ENCODE measurements around the gene MFAP1. TPM values are rescaled to one million over a fixed set of nuclear protein-coding genes. Genes with fewer than 3 reads are reported as not detected.
"Not testable (repeated sequence)": the region's sequence is repeated elsewhere in the genome, so short reads cannot be mapped to it uniquely, and the experiment has no call there.

MFAP1 gene
- total RNA-seq, 1 donor from 2014 or later, result 29.6 TPM

- Mint-ChIP-seq H3K27me3 (ENCODE audit: unreplicated experiment) (no peaks in the 10 kb centered on the region), H3K36me3 (ENCODE audit: unreplicated experiment) (peaks cover 4% of the 10 kb centered on the region), H3K4me3 (ENCODE audit: unreplicated experiment) (no peak overlapping the region), H3K4me1 (ENCODE audit: unreplicated experiment) (no peaks in the 10 kb centered on the region), H3K27ac (ENCODE audit: unreplicated experiment) (no peak overlapping the region), H3K9me3 (ENCODE audit: unreplicated experiment) (no peaks in the 10 kb centered on the region)
- TF ChIP-seq CTCF (IDR thresholded peaks at IDR 0.05), result no peak
- no peak for DNase-seq (ENCODE audit: extremely low spot score, unreplicated experiment)
Observed at GRCh38 chr15:43867096-43867495, 42.6 kb upstream of the MFAP1 start.

- H3K27me3 Mint-ChIP-seq (ENCODE audit: unreplicated experiment); H3K4me3 Mint-ChIP-seq (ENCODE audit: unreplicated experiment); DNase-seq (ENCODE audit: extremely low spot score, unreplicated experiment); H3K27ac Mint-ChIP-seq (ENCODE audit: unreplicated experiment); H3K4me1 Mint-ChIP-seq (ENCODE audit: unreplicated experiment); H3K9me3 Mint-ChIP-seq (ENCODE audit: unreplicated experiment); H3K36me3 Mint-ChIP-seq (ENCODE audit: unreplicated experiment): not testable (repeated sequence)
Observed at GRCh38 chr15:43866636-43867035, 42.1 kb upstream of the MFAP1 start.

GRCh38 chr15:43859546-43859945, 35.1 kb upstream of the MFAP1 start:
- H3K4me1 Mint-ChIP-seq (ENCODE audit: unreplicated experiment), result no peaks in the 10 kb centered on the region
- H3K27me3 Mint-ChIP-seq (ENCODE audit: unreplicated experiment), result no peaks in the 10 kb centered on the region
- H3K4me3 Mint-ChIP-seq (ENCODE audit: unreplicated experiment), result no peak overlapping the region
- DNase-seq (ENCODE audit: extremely low spot score, unreplicated experiment), result no peak
- no peak for TF ChIP-seq CTCF (IDR thresholded peaks at IDR 0.05)
- peaks cover 3% of the 10 kb centered on the region for H3K36me3 Mint-ChIP-seq (ENCODE audit: unreplicated experiment)
- H3K27ac Mint-ChIP-seq (ENCODE audit: unreplicated experiment), result no peak overlapping the region
- no peaks in the 10 kb centered on the region for H3K9me3 Mint-ChIP-seq (ENCODE audit: unreplicated experiment)

GRCh38 chr15:43854801-43855200, 30.3 kb upstream of the MFAP1 start:
- no peak for DNase-seq (ENCODE audit: extremely low spot score, unreplicated experiment)
- H3K9me3 Mint-ChIP-seq (ENCODE audit: unreplicated experiment), result no peaks in the 10 kb centered on the region

GRCh38 chr15:43852607-43853006, 28.1 kb upstream of the MFAP1 start:
- no peak for DNase-seq (ENCODE audit: extremely low spot score, unreplicated experiment)
- Mint-ChIP-seq H3K4me3 (ENCODE audit: unreplicated experiment) (no peak overlapping the region), H3K9me3 (ENCODE audit: unreplicated experiment) (no peaks in the 10 kb centered on the region), H3K27ac (ENCODE audit: unreplicated experiment) (no peak overlapping the region), H3K27me3 (ENCODE audit: unreplicated experiment) (no peaks in the 10 kb centered on the region), H3K4me1 (ENCODE audit: unreplicated experiment) (no peaks in the 10 kb centered on the region), H3K36me3 (ENCODE audit: unreplicated experiment) (peaks cover 4% of the 10 kb centered on the region)
- no peak for TF ChIP-seq CTCF (IDR thresholded peaks at IDR 0.05)

More at GRCh38 chr15:43854801-43855200, 30.3 kb upstream of the MFAP1 start:
- H3K4me1 Mint-ChIP-seq (ENCODE audit: unreplicated experiment), result no peaks in the 10 kb centered on the region
- H3K27me3 Mint-ChIP-seq (ENCODE audit: unreplicated experiment), result no peaks in the 10 kb centered on the region
- peaks cover 4% of the 10 kb centered on the region for H3K36me3 Mint-ChIP-seq (ENCODE audit: unreplicated experiment)
- no peak overlapping the region for H3K4me3 Mint-ChIP-seq (ENCODE audit: unreplicated experiment)
- no peak for TF ChIP-seq CTCF (IDR thresholded peaks at IDR 0.05)
- H3K27ac Mint-ChIP-seq (ENCODE audit: unreplicated experiment), result no peak overlapping the region

- peaks cover 4% of the 10 kb centered on the region for H3K36me3 Mint-ChIP-seq (ENCODE audit: unreplicated experiment)
- no peaks in the 10 kb centered on the region for H3K27me3 Mint-ChIP-seq (ENCODE audit: unreplicated experiment)
- no peaks in the 10 kb centered on the region for H3K9me3 Mint-ChIP-seq (ENCODE audit: unreplicated experiment)
- H3K4me1 Mint-ChIP-seq (ENCODE audit: unreplicated experiment), result no peaks in the 10 kb centered on the region
- TF ChIP-seq CTCF (IDR thresholded peaks at IDR 0.05), result no peak
- no peak overlapping the region for H3K4me3 Mint-ChIP-seq (ENCODE audit: unreplicated experiment)
- no peak overlapping the region for H3K27ac Mint-ChIP-seq (ENCODE audit: unreplicated experiment)
- DNase-seq (ENCODE audit: extremely low spot score, unreplicated experiment), result no peak
Observed at GRCh38 chr15:43851251-43851650, 26.8 kb upstream of the MFAP1 start.
